IPS-20b (cell line): Measurements from ENCODE around the gene ACTRT2.

Experiments used
- H3K27ac ChIP-seq: one replicate; pipeline ENCODE4 v1.5.1; 2013; ENCODE audit warnings: low read length
- H3K27me3 ChIP-seq: 2 replicates; pipeline ENCODE4 v1.6.1; 2013; ENCODE audit warnings: mild to moderate bottlenecking, low read length, inconsistent platforms; ENCODE audit not compliant: insufficient read depth
- H3K36me3 ChIP-seq: 2 replicates; pipeline ENCODE4 v1.6.1; 2013; ENCODE audit warnings: low read depth, mild to moderate bottlenecking, inconsistent platforms, low read length, moderate library complexity; ENCODE audit not compliant: insufficient read depth
- H3K4me1 ChIP-seq: 2 replicates; pipeline ENCODE4 v1.6.1; 2013; ENCODE audit warnings: mild to moderate bottlenecking, control low read depth, inconsistent platforms, low read length, moderate library complexity; ENCODE audit not compliant: insufficient read depth
- H3K4me3 ChIP-seq: 2 replicates; pipeline ENCODE4 v1.5.1; 2013; ENCODE audit warnings: mild to moderate bottlenecking, low read length, inconsistent platforms
- H3K9ac ChIP-seq: 2 replicates; pipeline ENCODE4 v1.6.1; 2013; ENCODE audit warnings: low read depth, mild to moderate bottlenecking, inconsistent platforms, low read length, moderate library complexity
- H3K9me3 ChIP-seq: 2 replicates; pipeline ENCODE4 v1.6.1; 2013; ENCODE audit warnings: mild to moderate bottlenecking, low read depth, low read length, inconsistent platforms; ENCODE audit not compliant: insufficient read depth

Gene ACTRT2

GRCh38 chr1:2979191-2980072 is 41.8 kb upstream of the ACTRT2 start:
- H3K9me3 ChIP-seq: no peaks in the 10 kb centered on the region
- H3K4me1 ChIP-seq: no peaks in the 10 kb centered on the region
- H3K4me3 ChIP-seq: no peak overlapping the region
- H3K27me3 ChIP-seq: no peaks in the 10 kb centered on the region
- H3K9ac ChIP-seq: no peak overlapping the region
- H3K27ac ChIP-seq: no peak overlapping the region
- no peaks in the 10 kb centered on the region for H3K36me3 ChIP-seq

- no peak overlapping the region for H3K27ac ChIP-seq
- H3K36me3 ChIP-seq: no peaks in the 10 kb centered on the region
- H3K4me1 ChIP-seq: no peaks in the 10 kb centered on the region
- no peak overlapping the region for H3K9ac ChIP-seq
- H3K4me3 ChIP-seq: no peak overlapping the region
- H3K27me3 ChIP-seq: no peaks in the 10 kb centered on the region
- H3K9me3 ChIP-seq: no peaks in the 10 kb centered on the region
Observed at GRCh38 chr1:2980073-2980791, 41.0 kb upstream of the ACTRT2 start.

GRCh38 chr1:2980849-2981248 is 40.4 kb upstream of the ACTRT2 start:
- Histone ChIP-seq H3K36me3 (no peaks in the 10 kb centered on the region), H3K27me3 (no peaks in the 10 kb centered on the region), H3K4me3 (no peak overlapping the region), H3K9me3 (no peaks in the 10 kb centered on the region), H3K4me1 (no peaks in the 10 kb centered on the region), H3K9ac (no peak overlapping the region), H3K27ac (no peak overlapping the region)

- Histone ChIP-seq H3K27me3 (no peaks in the 10 kb centered on the region), H3K36me3 (no peaks in the 10 kb centered on the region), H3K9me3 (no peaks in the 10 kb centered on the region)
Observed at GRCh38 chr1:2981388-2981787, 39.9 kb upstream of the ACTRT2 start.

GRCh38 chr1:2981981-2982614 is 39.2 kb upstream of the ACTRT2 start:
- H3K27me3 ChIP-seq: no peaks in the 10 kb centered on the region

More at GRCh38 chr1:2981388-2981787, 39.9 kb upstream of the ACTRT2 start:
- H3K4me3 ChIP-seq: no peak overlapping the region
- no peak overlapping the region for H3K9ac ChIP-seq
- no peaks in the 10 kb centered on the region for H3K4me1 ChIP-seq
- H3K27ac ChIP-seq: no peak overlapping the region

GRCh38 chr1:2982615-2983318 is 38.5 kb upstream of the ACTRT2 start:
- Histone ChIP-seq H3K9ac (no peak overlapping the region), H3K36me3 (no peaks in the 10 kb centered on the region), H3K9me3 (no peaks in the 10 kb centered on the region), H3K4me3 (no peak overlapping the region), H3K4me1 (no peaks in the 10 kb centered on the region), H3K27ac (no peak overlapping the region), H3K27me3 (no peaks in the 10 kb centered on the region)

More at GRCh38 chr1:2981981-2982614, 39.2 kb upstream of the ACTRT2 start:
- Histone ChIP-seq H3K36me3 (no peaks in the 10 kb centered on the region), H3K4me3 (no peak overlapping the region), H3K27ac (no peak overlapping the region), H3K4me1 (no peaks in the 10 kb centered on the region), H3K9me3 (no peaks in the 10 kb centered on the region), H3K9ac (no peak overlapping the region)

- Histone ChIP-seq H3K4me1 (no peaks in the 10 kb centered on the region), H3K27ac (no peak overlapping the region), H3K36me3 (no peaks in the 10 kb centered on the region), H3K9ac (no peak overlapping the region), H3K27me3 (no peaks in the 10 kb centered on the region), H3K4me3 (no peak overlapping the region), H3K9me3 (no peaks in the 10 kb centered on the region)
Observed at GRCh38 chr1:2983319-2983705, 38.0 kb upstream of the ACTRT2 start.

GRCh38 chr1:2983706-2984398 is 37.4 kb upstream of the ACTRT2 start:
- Histone ChIP-seq H3K9me3 (no peaks in the 10 kb centered on the region), H3K36me3 (no peaks in the 10 kb centered on the region), H3K27me3 (no peaks in the 10 kb centered on the region), H3K4me3 (no peak overlapping the region), H3K27ac (no peak overlapping the region), H3K9ac (no peak overlapping the region), H3K4me1 (no peaks in the 10 kb centered on the region)

GRCh38 chr1:2984399-2985061 is 36.7 kb upstream of the ACTRT2 start:
- no peak overlapping the region for H3K4me3 ChIP-seq
- H3K27ac ChIP-seq: no peak overlapping the region
- no peaks in the 10 kb centered on the region for H3K27me3 ChIP-seq
- no peaks in the 10 kb centered on the region for H3K36me3 ChIP-seq
- no peak overlapping the region for H3K9ac ChIP-seq
- no peaks in the 10 kb centered on the region for H3K4me1 ChIP-seq
- H3K9me3 ChIP-seq: no peaks in the 10 kb centered on the region

GRCh38 chr1:2985067-2985561 is 36.2 kb upstream of the ACTRT2 start:
- Histone ChIP-seq H3K4me3 (no peak overlapping the region), H3K27me3 (no peaks in the 10 kb centered on the region), H3K9me3 (no peaks in the 10 kb centered on the region), H3K9ac (no peak overlapping the region), H3K36me3 (no peaks in the 10 kb centered on the region), H3K4me1 (no peaks in the 10 kb centered on the region), H3K27ac (no peak overlapping the region)
